OCI-LY1 (cell line): Measurements from ENCODE around the gene TMEM229A.

Experiments
- EZH2 ChIP-seq: fragments of 200-600 bp; sonication (generic), shearing (Covaris generic); IDR thresholded peaks from 2 replicates; pipeline ENCODE4 v1.8.0; 2017; ENCODE audit warnings: borderline replicate concordance, mixed run types, mild to moderate bottlenecking, antibody characterized with exemption, low read length, moderate library complexity, mixed read lengths
- TF ChIP-seq, protein P1 (sequence below): fragments of 200-600 bp; sonication (generic), shearing (Covaris generic); IDR thresholded peaks from 2 replicates; pipeline ENCODE4 v1.5.1; 2017; ENCODE audit warnings: mild to moderate bottlenecking, antibody characterized with exemption, low read length, moderate library complexity, mixed read lengths

- TF ChIP-seq, protein P1, sequence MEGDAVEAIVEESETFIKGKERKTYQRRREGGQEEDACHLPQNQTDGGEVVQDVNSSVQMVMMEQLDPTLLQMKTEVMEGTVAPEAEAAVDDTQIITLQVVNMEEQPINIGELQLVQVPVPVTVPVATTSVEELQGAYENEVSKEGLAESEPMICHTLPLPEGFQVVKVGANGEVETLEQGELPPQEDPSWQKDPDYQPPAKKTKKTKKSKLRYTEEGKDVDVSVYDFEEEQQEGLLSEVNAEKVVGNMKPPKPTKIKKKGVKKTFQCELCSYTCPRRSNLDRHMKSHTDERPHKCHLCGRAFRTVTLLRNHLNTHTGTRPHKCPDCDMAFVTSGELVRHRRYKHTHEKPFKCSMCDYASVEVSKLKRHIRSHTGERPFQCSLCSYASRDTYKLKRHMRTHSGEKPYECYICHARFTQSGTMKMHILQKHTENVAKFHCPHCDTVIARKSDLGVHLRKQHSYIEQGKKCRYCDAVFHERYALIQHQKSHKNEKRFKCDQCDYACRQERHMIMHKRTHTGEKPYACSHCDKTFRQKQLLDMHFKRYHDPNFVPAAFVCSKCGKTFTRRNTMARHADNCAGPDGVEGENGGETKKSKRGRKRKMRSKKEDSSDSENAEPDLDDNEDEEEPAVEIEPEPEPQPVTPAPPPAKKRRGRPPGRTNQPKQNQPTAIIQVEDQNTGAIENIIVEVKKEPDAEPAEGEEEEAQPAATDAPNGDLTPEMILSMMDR: no peak
- TF ChIP-seq EZH2: no peak
These were observed 10.0 kb upstream of the TMEM229A start for GRCh38 chr7:124042826-124043225.
